ENCODE results near the gene COA8. TPM values are rescaled to one million over a fixed set of nuclear protein-coding genes. Genes with fewer than 3 reads are reported as not detected.

COA8 gene
- total and polyA plus RNA-seq, 2 of the 8 experiments (the other 6 are each of a cell fraction or from before 2014, with no cell fraction given): 7.1 to 35.5 TPM

DNA sequence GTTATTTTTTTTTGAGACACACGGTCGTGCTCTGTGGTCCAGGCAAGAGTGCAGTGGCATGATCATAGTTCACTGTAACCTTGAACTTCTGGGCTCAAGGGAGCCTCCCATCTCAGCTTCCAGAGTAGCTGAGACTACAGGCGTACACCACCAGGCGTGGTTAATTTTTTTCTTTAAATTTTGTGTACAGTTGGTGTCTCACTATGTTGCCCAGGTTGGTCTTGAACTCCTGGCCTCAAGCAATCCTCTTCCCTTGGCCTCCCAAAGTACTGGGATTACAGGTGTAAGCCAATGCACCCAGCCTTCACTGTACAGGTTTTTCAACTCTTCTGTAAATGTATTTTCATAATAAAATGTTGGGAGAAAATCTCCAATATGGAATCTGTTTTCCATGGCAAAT, 60.5 kb downstream of the COA8 start:
- DNase-seq (ENCODE audit: low read depth in 1 of 2, low spot score in 2 of 2): no peak
- Histone ChIP-seq H2AK5ac (ENCODE audit: low read depth, low read length) (no peak overlapping the region), H2BK120ac (replicated peaks; ENCODE audit: low read depth, low read length) (no peak overlapping the region), H2BK15ac (ENCODE audit: low read length) (no peak overlapping the region), H3K4me3 (ENCODE audit: extremely low read depth in 1 of 4, insufficient read depth in 2 of 4, low read depth in 3 of 4, low read length in 4 of 4) (no peak overlapping the region), H3K79me2 (ENCODE audit: control insufficient read depth in 1 of 2, insufficient read depth in 2 of 2, low read length in 2 of 2) (no peaks in the 10 kb centered on the region), H3K4ac (replicated peaks; ENCODE audit: insufficient read length, low read depth, low read length) (no peak overlapping the region), H3K36me3 (ENCODE audit: control insufficient read depth in 2 of 4, insufficient read depth in 4 of 4, low read length in 3 of 4) (no peaks in the 10 kb centered on the region; a peak in 1 of 8 replicates), H3K4me2 (ENCODE audit: insufficient read depth in 1 of 2, low read depth in 2 of 2, low read length in 2 of 2) (no peak overlapping the region), H4K8ac (ENCODE audit: extremely low read depth, insufficient read depth, low read length) (no peak overlapping the region), H3K4me1 (replicated peaks in 1 of 4; ENCODE audit: control insufficient read depth in 3 of 4, insufficient read depth in 4 of 4, low read length in 3 of 4) (peaks cover 0 to 8% (median 6%) of the 10 kb centered on the region in 4 experiments; a peak in 6 of 7 replicates), H3K9ac (replicated peaks in 1 of 4; ENCODE audit: extremely low read depth in 1 of 4, low read depth in 3 of 4, low read length in 3 of 4) (no peak overlapping the region; a peak in 1 of 7 replicates), H3K27me3 (replicated peaks in 1 of 4; ENCODE audit: control insufficient read depth in 3 of 4, extremely low read depth in 1 of 4, insufficient read depth in 3 of 4, low read length in 3 of 4) (no peaks in the 10 kb centered on the region), H2BK5ac (ENCODE audit: low read depth, low read length) (no peak overlapping the region), H3K56ac (replicated peaks; ENCODE audit: insufficient read length, low read depth, low read length) (no peak overlapping the region), H3K9me3 (ENCODE audit: insufficient read depth in 2 of 2, low read depth in 1 of 2, low read length in 1 of 2) (no peaks in the 10 kb centered on the region), H3K18ac (ENCODE audit: extremely low read depth, low read length) (no peak overlapping the region), H3K14ac (ENCODE audit: insufficient read length) (no peak overlapping the region), H2BK20ac (ENCODE audit: low read length) (no peak overlapping the region), H2BK12ac (ENCODE audit: low read depth, low read length) (no peak overlapping the region), H4K20me1 (replicated peaks in 1 of 2; ENCODE audit: control insufficient read depth in 1 of 2, insufficient read depth in 2 of 2, low read length in 2 of 2) (no peaks in the 10 kb centered on the region), H4K91ac (replicated peaks; ENCODE audit: insufficient read length, low read length) (no peak overlapping the region), H3K23ac (ENCODE audit: insufficient read length) (no peak overlapping the region), H3K79me1 (ENCODE audit: low read depth, low read length) (no peaks in the 10 kb centered on the region), H3K27ac (ENCODE audit: low read depth, low read length) (no peak overlapping the region), H2AFZ (ENCODE audit: low read length) (no peak overlapping the region), H3K23me2 (ENCODE audit: low read depth, low read length) (peaks cover 3% of the 10 kb centered on the region; the same call in 1 of the 2 replicates), H4K5ac (ENCODE audit: insufficient read length, low read depth, low read length) (no peak overlapping the region)
- TF ChIP-seq YY1 (IDR thresholded peaks at IDR 0.05; ENCODE audit: low read depth, low read length): no peak
- TF ChIP-seq JUND (IDR thresholded peaks at IDR 0.05; ENCODE audit: low read length): no peak
- TF ChIP-seq, protein P1, sequence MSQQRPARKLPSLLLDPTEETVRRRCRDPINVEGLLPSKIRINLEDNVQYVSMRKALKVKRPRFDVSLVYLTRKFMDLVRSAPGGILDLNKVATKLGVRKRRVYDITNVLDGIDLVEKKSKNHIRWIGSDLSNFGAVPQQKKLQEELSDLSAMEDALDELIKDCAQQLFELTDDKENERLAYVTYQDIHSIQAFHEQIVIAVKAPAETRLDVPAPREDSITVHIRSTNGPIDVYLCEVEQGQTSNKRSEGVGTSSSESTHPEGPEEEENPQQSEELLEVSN (IDR thresholded peaks at IDR 0.05): no peak
- TF ChIP-seq SRF (IDR thresholded peaks at IDR 0.05; ENCODE audit: low read depth, low read length): no peak
- TF ChIP-seq ASH2L (IDR thresholded peaks at IDR 0.05; ENCODE audit: low read length): no peak
- TF ChIP-seq BCL11A (IDR thresholded peaks at IDR 0.05; ENCODE audit: low read depth in 2 of 2, low read length in 2 of 2): no peak
- no peak for TF ChIP-seq SIX5 (IDR thresholded peaks at IDR 0.05; ENCODE audit: low read depth, low read length)
- TF ChIP-seq, protein P2, sequence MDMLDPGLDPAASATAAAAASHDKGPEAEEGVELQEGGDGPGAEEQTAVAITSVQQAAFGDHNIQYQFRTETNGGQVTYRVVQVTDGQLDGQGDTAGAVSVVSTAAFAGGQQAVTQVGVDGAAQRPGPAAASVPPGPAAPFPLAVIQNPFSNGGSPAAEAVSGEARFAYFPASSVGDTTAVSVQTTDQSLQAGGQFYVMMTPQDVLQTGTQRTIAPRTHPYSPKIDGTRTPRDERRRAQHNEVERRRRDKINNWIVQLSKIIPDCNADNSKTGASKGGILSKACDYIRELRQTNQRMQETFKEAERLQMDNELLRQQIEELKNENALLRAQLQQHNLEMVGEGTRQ (IDR thresholded peaks at IDR 0.05; ENCODE audit: low read length): no peak
- TF ChIP-seq KDM5A (IDR thresholded peaks at IDR 0.05; ENCODE audit: low read length): no peak
- no peak for TF ChIP-seq POLR2A (IDR thresholded peaks at IDR 0.05; ENCODE audit: control extremely low read depth in 1 of 2, low read depth in 2 of 2, low read length in 2 of 2)
- no peak for TF ChIP-seq NANOG (IDR thresholded peaks at IDR 0.05; ENCODE audit: insufficient read depth, low read depth, low read length, poor library complexity, severe bottlenecking)
- no peak for TF ChIP-seq CEBPB (IDR thresholded peaks at IDR 0.05; ENCODE audit: low read depth, low read length)
- no peak for FAIRE-seq
- 83% methylated on average over 4 of the region's 4 CpGs; no CpG with 5 or more reads in 1 of the 2 experiments for WGBS, 2 experiments (ENCODE audit: extremely low coverage in 1 of 2, insufficient coverage in 1 of 2, insufficient read length in 1 of 2, insufficient replicate concordance in 2 of 2, low coverage in 1 of 2, low lambda C conversion rate in 2 of 2, missing lambda C conversion rate in 1 of 2)
- ChIA-PET POLR2A (ENCODE audit: partially characterized antibody) (interaction anchor here (1.0 kb wide), 1 partner anchor 14 kb away, joined by 3 read pairs; no protein-coding TSS in a partner anchor), CTCF (ENCODE audit: partially characterized antibody) (interaction anchor here (0.7 kb wide), 1 partner anchor 497 kb away, joined by 4 read pairs; no protein-coding TSS in a partner anchor)

All from H1 (cell line).